GM20000 (cell line): Measurements from ENCODE around the gene CAMK2G.

Experiments used
- DNase-seq: peaks from one replicate; pipeline ENCODE4 v3.0.0; 2012; ENCODE audit warnings: low spot score
- CTCF ChIP-seq: IDR thresholded peaks from 2 replicates; pipeline ENCODE4 v1.5.1; 2012; ENCODE audit warnings: mild to moderate bottlenecking, control low read depth; ENCODE audit errors: extremely low read depth, missing control alignments

The CAMK2G gene

DNA sequence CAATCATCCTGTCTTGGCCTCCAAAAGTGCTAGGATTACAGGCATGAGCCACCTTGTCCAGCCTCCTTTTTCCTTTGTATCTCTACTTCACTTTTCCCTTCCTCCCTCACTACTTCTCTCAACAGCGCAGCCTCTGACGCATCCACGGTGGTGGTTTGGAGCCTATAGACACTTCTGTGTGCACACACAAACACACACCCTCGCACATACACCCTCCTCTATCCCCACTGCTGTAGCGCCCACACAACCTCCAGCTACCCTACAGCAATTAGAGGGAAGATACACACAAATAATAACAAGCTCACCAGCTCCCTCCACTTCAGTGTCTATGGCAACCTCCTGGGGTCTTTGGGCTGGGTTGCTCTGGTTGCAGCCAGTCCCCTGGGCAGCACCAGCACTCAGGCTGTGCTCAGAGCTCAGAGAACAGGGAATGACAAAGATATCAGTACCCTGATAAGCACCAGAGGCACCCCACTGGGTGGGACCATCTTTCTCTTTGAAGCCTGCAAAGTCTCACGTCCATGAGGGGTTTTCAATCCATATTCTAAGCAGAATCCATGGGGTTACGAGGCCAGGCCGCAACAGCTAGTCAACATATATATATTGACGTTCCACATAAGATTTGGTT, 3.3 kb upstream of the CAMK2G start:
- DNase-seq, result no peak
- TF ChIP-seq CTCF, result no peak

- DNase-seq, result no peak
- no peak for TF ChIP-seq CTCF
Observed at GRCh38 chr10:73876971-73877370, 2.6 kb upstream of the CAMK2G start.

- DNase-seq, result no peak
- no peak for TF ChIP-seq CTCF
Observed at GRCh38 chr10:73876566-73876965, 2.2 kb upstream of the CAMK2G start.

GRCh38 chr10:73876157-73876556, 1.8 kb upstream of the CAMK2G start:
- DNase-seq, result no peak
- TF ChIP-seq CTCF, result no peak

GRCh38 chr10:73875139-73875475, 752 bp upstream of the CAMK2G start:
- no peak for TF ChIP-seq CTCF
- DNase-seq, result peak; percentile 64

DNA sequence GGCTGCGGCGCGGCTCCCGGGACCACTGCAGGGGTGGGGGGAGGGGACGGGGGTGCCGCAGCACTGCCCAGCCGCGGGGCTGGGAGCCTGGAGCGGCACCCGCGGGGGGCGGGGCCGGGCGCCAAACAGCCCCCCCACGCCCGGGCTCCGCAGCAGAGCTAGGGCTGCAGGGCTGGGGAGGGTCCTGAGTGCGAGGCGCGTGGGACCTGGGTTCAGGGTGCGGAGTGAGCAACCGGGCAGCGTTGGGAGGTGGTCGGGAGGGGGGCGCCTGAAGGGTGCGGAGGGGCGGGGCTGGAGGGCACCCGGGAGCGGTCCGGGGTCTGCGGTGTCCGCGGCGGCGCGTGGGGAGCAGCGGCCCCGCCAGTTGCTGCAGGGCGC, 528 bp downstream of the CAMK2G start:
- TF ChIP-seq CTCF, result no peak
- peak; percentile 71 for DNase-seq

GRCh38 chr10:73873142-73873837, 1.1 kb downstream of the CAMK2G start:
- DNase-seq, result no peak
- no peak for TF ChIP-seq CTCF
